GM19438 (cell line): Measurements from ENCODE around the gene RIMS1.

Source experiments
- ATAC-seq: cut with Tn5 transposase; IDR thresholded peaks from one replicate; pipeline ENCODE4 v1.9.1; 2021; ENCODE audit warnings: low read depth; ENCODE audit not compliant: unreplicated experiment

Gene RIMS1

DNA sequence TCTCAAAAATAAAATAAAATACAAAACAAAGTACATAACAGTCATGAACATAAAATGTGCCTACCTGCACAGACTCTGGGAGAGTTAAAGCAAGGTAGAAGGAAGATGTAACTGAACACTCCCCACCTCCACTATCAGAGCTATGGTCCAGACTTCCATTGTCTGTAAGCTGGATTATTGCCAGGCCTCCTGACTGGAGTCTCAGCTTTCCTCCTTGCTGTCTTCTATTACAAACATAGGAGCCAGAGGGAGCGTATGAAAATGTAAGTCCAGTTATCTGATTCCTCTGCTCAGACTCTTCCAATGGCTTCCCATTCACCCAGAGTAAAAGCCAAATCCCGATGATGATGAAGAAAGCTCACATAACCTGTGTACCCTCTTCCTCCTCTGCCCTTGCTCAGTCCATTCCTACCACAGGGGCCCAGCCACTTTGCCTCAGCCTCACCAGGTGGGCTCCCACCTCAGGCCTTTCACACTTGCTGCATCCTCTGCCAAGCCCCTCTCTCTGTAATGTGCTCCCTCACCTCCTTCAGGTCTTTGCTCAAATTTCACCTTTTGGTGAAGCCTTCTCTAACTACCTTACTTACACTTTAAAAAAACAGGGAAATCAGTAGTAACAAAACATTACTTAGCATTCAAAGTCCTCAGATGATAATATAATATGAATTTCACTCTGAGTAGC lies 194.1 kb downstream of the RIMS1 start:
- ATAC-seq, result no peak

- ATAC-seq, result no peak
Measured at GRCh38 chr6:72081871-72082270, 195.5 kb downstream of the RIMS1 start.

GRCh38 chr6:72083976-72084375 lies 197.6 kb downstream of the RIMS1 start:
- ATAC-seq, result no peak

DNA sequence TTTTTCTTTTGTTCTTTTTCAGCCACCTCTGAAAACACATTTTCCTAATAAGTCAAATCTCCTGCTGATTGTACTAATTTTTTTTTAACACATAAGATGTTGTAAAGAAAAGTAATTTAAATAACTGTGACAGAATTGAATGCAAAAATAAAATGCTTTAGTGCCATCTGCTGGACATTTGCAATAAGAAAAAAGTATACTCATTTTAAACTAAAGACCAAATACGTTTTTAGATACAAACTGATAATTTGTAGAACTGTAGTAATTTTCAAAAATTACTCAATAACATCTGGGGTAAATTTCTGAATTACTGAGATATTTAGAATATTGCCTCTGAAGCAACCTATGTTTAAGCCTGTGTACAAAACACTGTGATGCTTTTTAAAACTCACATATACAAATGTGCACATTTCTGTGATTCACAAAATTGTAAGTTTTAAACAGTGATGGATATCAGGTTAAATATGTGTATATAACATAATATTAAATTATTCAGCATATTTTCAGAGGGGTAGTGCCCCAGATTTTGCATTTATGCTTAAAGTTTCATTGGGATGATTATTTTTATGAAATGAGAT lies 198.7 kb downstream of the RIMS1 start:
- ATAC-seq, result no peak

DNA sequence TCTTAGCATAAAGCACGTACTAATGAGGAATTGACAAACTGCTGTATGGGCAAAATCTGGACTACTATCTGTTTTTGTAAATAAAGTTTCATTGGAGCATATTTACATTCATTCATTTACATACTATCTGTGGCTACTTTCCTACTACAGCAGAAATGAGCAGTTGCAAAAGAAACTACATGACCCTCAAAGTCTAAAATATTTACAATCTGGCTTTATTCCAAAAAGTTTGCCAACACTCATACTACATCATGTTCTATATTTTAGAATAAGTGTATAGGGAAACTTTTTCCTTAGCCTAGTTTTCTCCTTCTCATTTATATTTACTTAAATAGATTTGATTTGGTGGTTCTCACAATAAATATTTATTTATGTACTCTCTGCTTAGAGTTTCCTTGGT lies 208.2 kb downstream of the RIMS1 start:
- ATAC-seq, result no peak

DNA sequence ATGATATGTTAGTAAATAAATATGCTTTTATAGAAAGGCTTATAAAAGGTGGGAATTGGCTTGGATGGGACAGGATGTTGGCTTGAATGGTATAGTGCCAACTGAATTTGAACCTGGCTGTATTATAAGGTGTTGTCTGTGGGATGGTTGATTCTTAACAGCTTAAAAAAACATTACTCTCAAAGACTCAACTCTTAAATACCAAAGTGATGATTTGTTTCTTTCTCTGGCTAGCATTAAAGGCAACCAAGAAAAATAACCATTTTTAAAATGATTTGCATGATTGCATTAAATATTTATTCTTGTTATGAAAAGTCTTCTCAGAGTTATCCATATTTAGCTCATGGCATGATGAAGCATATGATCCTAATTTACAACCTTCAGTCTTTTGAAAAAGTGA lies 216.2 kb downstream of the RIMS1 start:
- no peak for ATAC-seq

DNA sequence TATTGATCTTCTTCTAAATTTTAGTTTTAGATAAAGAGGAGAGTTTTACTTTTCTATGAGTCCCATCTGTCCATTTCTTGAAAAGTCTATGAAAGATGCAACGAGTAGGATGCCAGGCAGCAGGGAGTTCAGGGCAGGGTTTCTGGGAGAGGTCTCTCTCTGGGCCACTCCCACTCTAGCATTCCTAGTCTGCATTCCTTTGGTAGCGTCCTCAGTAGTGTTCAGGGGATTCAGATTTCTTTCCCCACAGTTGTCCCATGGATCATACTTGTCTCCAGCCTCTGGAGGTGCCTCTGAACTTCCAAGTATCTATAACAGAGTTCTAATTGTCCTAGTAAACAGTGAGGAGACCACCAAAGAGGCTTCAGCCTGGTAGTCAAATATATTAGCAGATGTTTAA lies 225.3 kb downstream of the RIMS1 start:
- ATAC-seq, result no peak

DNA sequence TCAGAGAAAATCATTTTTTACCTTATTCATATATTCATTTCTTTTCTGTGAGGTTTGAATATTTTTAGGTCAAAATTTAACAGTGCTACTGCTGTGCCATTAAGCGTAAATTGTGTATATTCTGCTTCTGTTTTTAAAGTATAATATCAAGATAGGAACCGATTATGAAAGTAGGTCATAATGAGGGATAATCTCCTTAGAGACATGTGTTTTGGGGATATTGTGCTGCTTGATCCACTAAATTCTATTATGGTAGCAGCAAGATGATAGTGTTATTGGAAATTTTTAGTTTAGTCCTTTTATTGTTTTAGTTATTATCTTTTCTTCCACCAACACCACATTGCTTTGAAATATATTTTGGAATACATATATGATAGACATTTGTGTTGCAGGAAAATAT lies 244.0 kb downstream of the RIMS1 start:
- no peak for ATAC-seq

- no peak for ATAC-seq
Measured at GRCh38 chr6:72132427-72132826, 246.1 kb downstream of the RIMS1 start.

DNA sequence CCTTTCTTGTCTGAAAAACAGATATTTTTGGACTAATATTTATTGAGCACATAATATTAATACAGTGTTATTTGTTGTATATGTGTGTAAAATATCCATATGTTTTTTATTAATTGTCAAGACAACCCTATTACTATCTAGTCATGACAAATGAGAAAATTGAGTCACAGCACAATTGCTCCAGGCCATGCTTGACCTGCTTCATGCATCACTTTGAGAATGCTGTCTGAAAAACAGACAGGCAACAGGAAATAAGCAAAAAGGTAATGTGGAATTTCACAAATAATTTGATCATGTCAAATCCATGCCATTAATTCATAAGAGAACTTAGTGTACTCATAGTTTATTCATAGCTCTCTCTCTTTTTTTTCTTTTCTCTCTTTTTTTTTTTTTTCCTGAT lies 246.5 kb downstream of the RIMS1 start:
- ATAC-seq, result no peak

DNA sequence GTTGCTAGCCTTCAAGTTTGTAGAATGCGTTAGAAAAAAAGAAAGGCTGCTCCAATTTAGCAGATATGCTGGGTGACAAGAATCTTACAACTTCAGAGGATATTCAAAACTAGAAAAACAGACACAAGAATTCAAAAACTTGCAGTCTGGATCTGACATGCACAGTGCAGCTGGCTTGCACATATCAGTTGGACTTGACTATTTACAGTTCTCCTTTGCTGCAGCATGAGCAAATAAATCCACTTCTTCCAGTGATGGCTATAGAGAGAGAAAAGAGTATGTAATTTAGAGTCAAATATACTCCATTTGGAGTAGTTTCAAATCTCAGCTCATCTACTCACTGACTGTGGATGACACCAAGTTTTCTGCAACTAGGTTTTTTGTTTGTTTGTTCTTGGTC lies 247.0 kb downstream of the RIMS1 start:
- no peak for ATAC-seq

GRCh38 chr6:72140795-72141194 lies 254.4 kb downstream of the RIMS1 start:
- no peak for ATAC-seq

DNA sequence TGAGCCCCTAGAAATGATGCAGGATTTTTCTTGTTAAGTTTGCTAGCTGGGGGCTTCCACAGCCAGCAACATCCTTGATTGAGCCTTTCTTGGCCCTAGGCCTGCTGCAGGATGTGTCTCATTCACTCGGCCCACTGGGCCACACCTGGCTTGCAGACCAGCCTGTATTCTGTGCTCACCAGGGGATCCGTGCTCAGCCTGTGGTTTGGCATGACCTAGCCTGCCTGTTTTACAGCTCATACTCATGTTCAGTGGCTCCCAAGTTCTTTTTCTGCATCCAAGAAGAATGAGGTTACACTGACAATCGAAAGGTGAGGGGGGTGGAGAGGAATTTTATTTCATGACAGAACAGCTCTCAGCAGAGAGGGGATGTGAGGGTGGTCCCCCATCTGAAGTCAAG lies 263.4 kb downstream of the RIMS1 start:
- ATAC-seq, result no peak

DNA sequence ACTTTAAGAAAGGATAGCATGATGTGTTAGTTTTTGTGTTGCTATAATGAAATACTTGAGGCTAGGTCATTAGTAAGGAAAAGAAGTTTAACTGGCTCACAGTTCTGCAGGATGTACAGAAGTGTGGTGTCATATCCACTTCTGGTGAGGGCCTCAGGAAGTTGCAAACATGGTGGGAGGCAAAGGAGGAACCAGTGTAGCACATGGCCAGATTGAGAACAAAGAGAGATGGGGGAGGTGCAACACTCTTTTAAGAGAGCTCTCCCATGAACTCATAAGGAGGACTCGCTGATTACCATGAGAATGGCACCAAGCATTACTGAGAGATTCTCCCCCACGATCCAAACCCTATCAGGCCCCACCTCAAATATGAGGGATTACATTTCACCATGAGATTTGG lies 265.4 kb downstream of the RIMS1 start:
- no peak for ATAC-seq

DNA sequence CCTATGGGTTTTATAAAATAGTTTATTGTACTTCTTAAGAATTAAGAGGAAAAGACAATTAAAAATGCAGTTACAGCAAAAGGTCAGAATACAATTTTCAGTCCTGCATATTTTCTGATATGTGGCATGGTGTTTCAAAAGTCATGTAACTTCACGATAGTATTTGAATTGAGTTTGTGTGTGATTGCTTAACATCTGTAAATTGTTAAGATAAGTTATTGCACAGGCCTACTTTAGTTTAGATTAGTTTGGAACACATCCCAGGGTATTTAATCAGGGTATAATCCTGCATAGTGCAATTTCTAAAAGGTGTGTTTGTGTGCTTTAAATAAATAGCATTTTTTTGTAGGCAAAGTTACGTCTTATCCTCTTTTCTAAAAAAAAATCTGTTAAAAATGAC lies 289.6 kb downstream of the RIMS1 start:
- no peak for ATAC-seq

DNA sequence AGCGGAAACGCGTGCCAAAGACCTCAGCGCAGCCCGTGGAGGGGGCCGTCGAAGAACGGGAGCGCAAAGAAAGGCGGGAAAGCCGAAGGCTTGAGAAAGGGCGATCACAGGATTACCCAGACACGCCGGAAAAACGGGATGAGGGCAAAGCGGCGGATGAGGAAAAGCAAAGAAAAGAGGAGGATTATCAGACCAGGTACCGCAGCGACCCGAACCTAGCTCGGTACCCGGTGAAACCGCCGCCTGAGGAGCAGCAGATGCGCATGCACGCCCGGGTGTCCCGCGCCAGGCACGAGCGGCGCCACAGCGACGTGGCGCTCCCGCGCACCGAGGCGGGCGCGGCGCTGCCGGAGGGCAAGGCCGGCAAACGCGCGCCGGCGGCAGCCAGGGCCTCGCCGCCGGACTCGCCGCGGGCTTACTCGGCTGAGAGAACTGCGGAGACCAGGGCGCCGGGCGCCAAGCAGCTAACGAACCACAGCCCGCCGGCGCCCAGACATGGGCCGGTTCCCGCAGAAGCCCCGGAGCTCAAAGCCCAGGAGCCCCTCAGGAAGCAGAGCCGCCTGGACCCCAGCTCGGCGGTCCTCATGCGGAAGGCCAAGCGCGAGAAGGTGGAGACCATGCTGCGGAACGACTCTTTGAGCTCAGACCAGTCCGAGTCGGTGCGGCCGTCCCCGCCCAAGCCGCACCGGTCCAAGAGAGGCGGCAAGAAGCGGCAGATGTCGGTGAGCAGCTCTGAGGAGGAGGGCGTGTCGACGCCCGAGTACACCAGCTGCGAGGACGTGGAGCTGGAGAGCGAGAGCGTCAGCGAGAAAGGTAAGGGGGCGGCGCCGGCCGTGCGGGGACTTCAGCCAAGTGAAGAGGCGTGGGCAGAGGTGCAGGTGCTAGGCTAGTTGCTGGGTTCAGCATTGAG lies 296.2 kb downstream of the RIMS1 start:
- peak; percentile 61 for ATAC-seq

- no peak for ATAC-seq
Measured at GRCh38 chr6:72203983-72204382, 317.6 kb downstream of the RIMS1 start.

DNA sequence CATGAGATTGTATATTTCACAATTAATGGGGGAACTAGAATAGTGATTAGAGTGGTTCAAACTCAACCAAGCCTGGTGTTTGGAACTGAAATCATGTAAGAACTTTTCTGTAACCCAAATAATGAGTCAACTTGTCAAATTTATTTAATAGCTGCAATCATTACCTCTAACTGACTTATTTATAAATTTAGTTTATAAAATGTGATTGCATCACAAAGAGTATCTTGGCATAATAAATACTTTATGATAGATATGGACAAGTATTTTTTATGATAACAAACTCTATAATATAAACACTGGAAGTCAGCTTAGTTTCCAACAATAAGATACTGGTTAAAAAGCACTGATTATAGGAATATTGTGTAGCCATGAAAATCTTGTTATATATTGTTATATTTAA lies 319.1 kb downstream of the RIMS1 start:
- ATAC-seq, result no peak

- ATAC-seq, result no peak
Measured at GRCh38 chr6:72206606-72207005, 320.3 kb downstream of the RIMS1 start.

DNA sequence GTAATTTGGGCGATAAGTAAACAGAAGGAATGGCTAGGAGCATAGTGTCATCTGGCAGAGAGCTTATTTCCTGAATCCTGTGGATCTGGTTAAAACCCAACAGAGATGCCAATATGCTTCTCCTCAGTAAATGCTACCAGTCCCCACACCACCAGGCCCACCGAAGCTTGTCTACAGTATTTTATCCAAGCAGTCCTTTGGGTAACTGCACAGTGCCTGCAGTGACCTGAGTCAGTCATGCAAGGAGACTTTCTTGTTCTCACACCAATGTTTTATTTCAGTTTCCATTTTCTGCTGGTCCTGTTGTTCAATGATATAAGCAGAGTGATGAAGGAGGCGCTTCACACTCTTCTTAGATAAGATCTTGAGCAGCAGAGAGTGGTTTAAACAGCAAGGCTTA lies 326.3 kb downstream of the RIMS1 start:
- ATAC-seq, result no peak

- no peak for ATAC-seq
Measured at GRCh38 chr6:72213654-72214053, 327.3 kb downstream of the RIMS1 start.
